GM12874 (cell line): Measurements from ENCODE around the gene NSMCE1.

Experiments
- TF ChIP-seq, protein P1 (sequence below): IDR thresholded peaks from 2 replicates; pipeline ENCODE4 v1.5.1; 2011; ENCODE audit warnings: low read depth, mild to moderate bottlenecking, control low read depth, low read length, moderate library complexity; ENCODE audit not compliant: insufficient read depth

The NSMCE1 gene

DNA sequence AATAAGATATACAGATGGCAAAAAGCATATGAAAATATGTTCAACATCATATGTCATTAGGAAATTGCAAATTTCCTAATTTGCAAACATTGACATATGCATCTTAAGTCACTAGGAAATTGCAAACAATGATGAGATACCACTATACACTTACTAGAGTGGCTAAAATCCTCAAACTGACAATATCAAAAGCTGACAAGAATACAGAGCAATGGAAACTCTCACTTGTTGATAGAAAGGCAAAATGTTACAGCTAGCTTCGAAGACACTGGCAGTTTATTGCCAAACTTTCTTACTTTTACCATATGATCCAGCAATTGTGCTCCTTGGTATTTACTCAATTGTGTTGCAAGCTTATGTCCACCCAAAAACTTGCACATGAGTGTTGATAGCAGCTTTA, 40.2 kb upstream of the NSMCE1 start:
- TF ChIP-seq, protein P1, sequence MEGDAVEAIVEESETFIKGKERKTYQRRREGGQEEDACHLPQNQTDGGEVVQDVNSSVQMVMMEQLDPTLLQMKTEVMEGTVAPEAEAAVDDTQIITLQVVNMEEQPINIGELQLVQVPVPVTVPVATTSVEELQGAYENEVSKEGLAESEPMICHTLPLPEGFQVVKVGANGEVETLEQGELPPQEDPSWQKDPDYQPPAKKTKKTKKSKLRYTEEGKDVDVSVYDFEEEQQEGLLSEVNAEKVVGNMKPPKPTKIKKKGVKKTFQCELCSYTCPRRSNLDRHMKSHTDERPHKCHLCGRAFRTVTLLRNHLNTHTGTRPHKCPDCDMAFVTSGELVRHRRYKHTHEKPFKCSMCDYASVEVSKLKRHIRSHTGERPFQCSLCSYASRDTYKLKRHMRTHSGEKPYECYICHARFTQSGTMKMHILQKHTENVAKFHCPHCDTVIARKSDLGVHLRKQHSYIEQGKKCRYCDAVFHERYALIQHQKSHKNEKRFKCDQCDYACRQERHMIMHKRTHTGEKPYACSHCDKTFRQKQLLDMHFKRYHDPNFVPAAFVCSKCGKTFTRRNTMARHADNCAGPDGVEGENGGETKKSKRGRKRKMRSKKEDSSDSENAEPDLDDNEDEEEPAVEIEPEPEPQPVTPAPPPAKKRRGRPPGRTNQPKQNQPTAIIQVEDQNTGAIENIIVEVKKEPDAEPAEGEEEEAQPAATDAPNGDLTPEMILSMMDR, result no peak

DNA sequence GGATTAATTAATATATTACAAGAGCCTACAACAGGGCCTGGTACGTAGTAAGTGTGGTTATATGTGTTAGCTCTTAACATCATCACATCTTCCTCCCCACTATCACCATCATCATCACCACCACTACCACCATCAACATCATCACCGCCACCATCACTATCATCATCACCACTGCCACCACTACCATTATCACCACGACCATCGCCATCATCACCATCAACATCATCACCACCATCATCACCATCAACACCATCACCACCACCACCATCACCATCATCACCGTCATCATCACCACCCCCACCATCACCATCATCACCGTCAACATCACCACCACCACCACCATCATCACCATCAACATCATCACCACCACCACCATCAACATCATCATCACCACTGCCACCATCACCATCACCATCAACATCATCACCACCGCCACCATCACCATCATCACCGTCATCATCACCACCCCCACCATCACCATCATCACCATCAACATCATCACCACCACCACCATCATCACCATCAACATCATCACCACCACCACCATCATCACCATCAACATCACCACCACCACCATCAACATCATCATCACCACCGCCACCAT, 37.4 kb upstream of the NSMCE1 start:
- TF ChIP-seq, protein P1, result no peak

DNA sequence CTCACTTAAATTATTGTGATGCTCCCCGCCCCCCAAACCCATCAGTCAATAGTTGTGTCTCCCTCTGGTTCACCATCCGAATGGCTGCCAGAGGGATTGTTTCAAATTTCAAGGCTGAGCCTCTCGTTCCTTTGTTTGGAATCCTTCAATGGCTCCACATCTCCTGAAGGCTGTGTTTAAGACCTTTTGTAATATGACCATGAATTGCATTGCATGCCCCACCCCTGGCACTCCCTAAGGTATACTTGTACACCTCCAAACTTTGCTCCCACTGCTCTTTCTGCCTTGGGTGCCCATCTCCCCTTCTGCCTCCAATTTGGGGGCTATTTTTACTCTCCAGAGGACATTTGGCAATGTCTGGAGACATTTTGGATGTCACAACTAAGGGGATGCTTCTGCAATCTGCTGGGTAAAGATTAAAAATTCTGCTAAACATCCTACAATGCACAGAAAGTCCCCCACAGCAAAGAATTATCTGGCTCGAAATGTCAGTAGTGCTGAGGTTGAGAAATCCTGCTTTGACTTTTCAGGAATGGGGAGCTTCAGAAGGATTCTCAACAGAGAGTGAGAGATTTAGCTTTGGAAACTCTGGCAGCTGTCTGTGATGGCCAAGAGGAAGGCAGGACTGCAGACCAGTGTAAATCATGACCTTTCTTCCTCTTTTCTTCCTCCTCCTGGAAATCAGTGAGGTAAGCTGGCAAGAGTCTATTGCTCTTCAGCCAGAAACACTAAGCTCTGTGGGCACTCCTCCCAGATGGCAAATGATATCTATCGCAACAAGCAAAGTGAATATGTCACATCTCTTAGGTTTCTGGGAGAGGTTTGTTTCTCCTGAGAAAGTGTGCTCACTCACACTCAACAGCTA, 36.5 kb upstream of the NSMCE1 start:
- TF ChIP-seq, protein P1, result no peak

DNA sequence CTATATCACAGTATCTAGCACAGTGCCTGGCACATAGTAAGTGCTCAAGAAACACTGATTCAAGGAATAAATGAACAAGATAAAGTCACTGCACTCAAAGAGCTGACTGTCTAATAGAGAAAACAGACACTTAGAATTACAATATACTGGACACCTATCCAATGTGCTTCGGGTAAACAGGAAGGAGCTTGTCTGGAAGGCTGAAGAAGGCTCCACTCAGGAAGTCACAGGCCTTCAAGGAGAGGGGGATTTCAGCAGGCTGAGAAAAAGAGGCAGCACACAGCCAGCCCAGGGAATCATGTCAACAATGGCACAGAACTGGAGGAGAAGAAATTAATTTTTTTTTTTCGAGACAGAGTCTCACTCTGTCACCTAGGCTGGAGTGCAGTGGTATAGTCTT, 35.5 kb upstream of the NSMCE1 start:
- TF ChIP-seq, protein P1, result no peak

DNA sequence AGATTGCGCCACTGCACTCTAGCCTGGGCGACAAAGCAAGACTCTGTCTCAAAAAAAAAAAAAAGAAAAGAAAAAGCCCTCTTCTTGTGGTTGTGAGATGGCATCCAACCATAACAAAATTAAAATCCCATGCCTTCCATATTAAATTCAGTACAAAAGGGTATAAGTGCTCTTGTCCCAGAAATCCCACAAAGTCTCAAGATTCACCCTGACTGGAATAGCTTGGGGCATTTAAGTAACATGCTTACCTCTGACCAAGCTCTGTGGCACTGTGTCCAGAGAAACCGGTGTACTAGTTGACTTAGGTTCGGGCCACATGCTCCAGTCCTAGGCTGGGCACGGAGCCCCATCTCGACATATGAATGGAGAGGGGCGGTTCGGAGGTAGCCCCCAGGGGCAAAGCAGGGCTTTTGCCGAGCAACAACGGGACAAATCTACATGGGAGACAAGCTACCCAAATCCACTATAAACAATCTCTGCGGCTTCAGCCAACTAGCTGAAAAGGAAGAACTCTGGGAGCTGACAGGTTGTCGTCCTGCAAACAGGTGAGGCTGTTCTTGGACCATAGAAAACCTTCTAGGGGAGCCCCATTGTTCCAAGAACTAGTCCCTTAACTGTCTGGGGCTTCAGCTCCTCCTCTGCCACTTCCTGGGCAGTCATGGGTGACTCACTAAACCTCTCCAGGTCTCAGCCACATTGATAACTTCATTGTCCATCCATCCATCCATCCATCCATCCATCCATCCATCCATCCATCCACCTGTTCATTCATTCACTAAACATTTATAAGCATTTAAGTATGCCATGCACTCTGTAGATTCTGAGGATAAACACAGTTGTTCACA, 34.9 kb upstream of the NSMCE1 start:
- TF ChIP-seq, protein P1, result no peak

DNA sequence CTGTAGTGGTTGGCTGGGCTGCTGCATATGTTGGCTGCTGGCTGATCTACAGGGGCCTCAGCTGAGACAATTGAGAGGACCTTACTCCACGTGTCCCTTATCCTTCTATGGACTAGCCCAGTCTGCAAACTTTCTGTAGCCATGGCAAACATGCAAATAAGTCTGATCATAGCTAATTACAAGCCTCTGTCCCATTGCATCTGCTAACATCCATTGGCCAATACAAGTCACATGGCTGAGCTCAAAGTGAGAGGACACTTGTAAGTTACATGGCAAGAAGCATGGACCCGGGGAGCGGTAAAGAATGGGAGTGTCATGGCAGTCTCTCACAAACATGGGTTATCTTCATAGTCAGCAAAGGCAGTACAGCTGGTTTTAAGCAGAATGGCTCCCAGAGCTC, 33.6 kb upstream of the NSMCE1 start:
- TF ChIP-seq, protein P1, result no peak
